WTC11 (cell line): ENCODE data around the gene RBCK1. TPM values are rescaled to one million over a fixed set of nuclear protein-coding genes. Genes with fewer than 3 reads are reported as not detected.

ENCODE experiments used
- ATAC-seq: fragments of 200-7000 bp; cut with Tn5 transposase; 2 replicates; pipeline ENCODE4 v1.10.0; 2021; ENCODE audit warnings: mild to moderate bottlenecking, moderate library complexity
- CTCF ChIA-PET: fragments of 300-600 bp; sonication (Branson Sonifier 250); formaldehyde crosslinking; loops from one replicate; lab custom pipeline; 2021; ENCODE audit warnings: antibody characterized with exemption; lab: Charles Lee
- POLR2A ChIA-PET: fragments of 350-600 bp; sonication (Branson Sonifier 250); formaldehyde crosslinking; loops from one replicate; lab custom pipeline; 2021; ENCODE audit warnings: antibody characterized with exemption; lab: Charles Lee
- DNase-seq: peaks from one replicate; pipeline ENCODE4 v3.0.0; 2021; ENCODE audit warnings: low spot score
- H3K27ac Mint-ChIP-seq: 2 replicates; pipeline ENCODE4 v1.8.0; 2021; ENCODE audit warnings: mixed read lengths
- H3K27me3 Mint-ChIP-seq: 2 replicates; pipeline ENCODE4 v1.8.0; 2021; ENCODE audit warnings: low read depth, mild to moderate bottlenecking, moderate library complexity, mixed read lengths
- H3K36me3 Mint-ChIP-seq: 2 replicates; pipeline ENCODE4 v1.8.0; 2021; ENCODE audit warnings: mixed read lengths
- H3K4me1 Mint-ChIP-seq: 2 replicates; pipeline ENCODE4 v1.8.0; 2022; ENCODE audit warnings: mixed read lengths
- H3K4me3 Mint-ChIP-seq: 2 replicates; pipeline ENCODE4 v1.8.0; 2021; ENCODE audit warnings: mild to moderate bottlenecking, moderate library complexity, mixed read lengths
- H3K9me3 Mint-ChIP-seq: 2 replicates; pipeline ENCODE4 v1.8.0; 2021; ENCODE audit warnings: mixed read lengths
- ATF1 ChIP-seq: sonication (generic); formaldehyde crosslinking; IDR thresholded peaks from 2 replicates; pipeline ENCODE4 v1.8.1; 2023; ENCODE audit warnings: mild to moderate bottlenecking, moderate library complexity, missing genetic modification reagents
- ATF6 ChIP-seq: sonication (generic); formaldehyde crosslinking; IDR thresholded peaks from 2 replicates; pipeline ENCODE4 v1.8.1; 2023; ENCODE audit warnings: mild to moderate bottlenecking, missing genetic modification reagents
- CREM ChIP-seq: sonication (generic); formaldehyde crosslinking; IDR thresholded peaks from 2 replicates; pipeline ENCODE4 v1.8.1; 2022; ENCODE audit warnings: mild to moderate bottlenecking, missing genetic modification reagents, moderate library complexity
- E2F4 ChIP-seq: sonication (generic); formaldehyde crosslinking; IDR thresholded peaks from 2 replicates; pipeline ENCODE4 v1.8.1; 2022; ENCODE audit warnings: low read depth, mild to moderate bottlenecking, moderate library complexity, missing genetic modification reagents, borderline replicate concordance
- EMX1 ChIP-seq: fragments of 250-450 bp; sonication (Bioruptor Pico); IDR thresholded peaks from 2 replicates; pipeline ENCODE4 v1.8.0; 2021; ENCODE audit warnings: mild to moderate bottlenecking
- ETV6 ChIP-seq: sonication (generic); formaldehyde crosslinking; IDR thresholded peaks from 2 replicates; pipeline ENCODE4 v1.8.1; 2022; ENCODE audit warnings: mild to moderate bottlenecking, missing genetic modification reagents
- GTF2I ChIP-seq: fragments of 250-450 bp; sonication (Bioruptor Pico); conservative IDR thresholded peaks from 2 replicates; pipeline ENCODE4 v1.4.0; 2021; ENCODE audit warnings: mild to moderate bottlenecking
- KAT7 ChIP-seq: sonication (generic); formaldehyde crosslinking; IDR thresholded peaks from 2 replicates; pipeline ENCODE4 v1.8.1; 2023; ENCODE audit warnings: missing genetic modification reagents, mild to moderate bottlenecking, borderline replicate concordance
- MLX ChIP-seq: sonication (generic); formaldehyde crosslinking; IDR thresholded peaks from 2 replicates; pipeline ENCODE4 v1.8.1; 2023; ENCODE audit warnings: mild to moderate bottlenecking, missing genetic modification reagents, moderate library complexity
- NR3C1 ChIP-seq: sonication (generic); formaldehyde crosslinking; conservative IDR thresholded peaks from 2 replicates; pipeline ENCODE4 v1.8.1; 2023; ENCODE audit warnings: low read depth, mild to moderate bottlenecking, missing genetic modification reagents
- SMAD3 ChIP-seq: sonication (generic); formaldehyde crosslinking; IDR thresholded peaks from 2 replicates; pipeline ENCODE4 v1.8.0; 2022; ENCODE audit warnings: missing genetic modification reagents, mild to moderate bottlenecking, borderline replicate concordance
- STAT6 ChIP-seq: sonication (generic); formaldehyde crosslinking; conservative IDR thresholded peaks from 2 replicates; pipeline ENCODE4 v1.8.1; 2023; ENCODE audit warnings: mild to moderate bottlenecking, low read depth, missing genetic modification reagents, moderate library complexity
- ZNF121 ChIP-seq: sonication (generic); formaldehyde crosslinking; IDR thresholded peaks from 2 replicates; pipeline ENCODE4 v1.8.0; 2023; ENCODE audit warnings: missing genetic modification reagents
- ZNF396 ChIP-seq: fragments of 250-450 bp; sonication (Bioruptor Pico); IDR thresholded peaks from 2 replicates; pipeline ENCODE4 v1.8.0; 2021; ENCODE audit warnings: mild to moderate bottlenecking, moderate library complexity, borderline replicate concordance
- ZNF416 ChIP-seq: fragments of 250-450 bp; sonication (Bioruptor Pico); IDR thresholded peaks from 2 replicates; pipeline ENCODE4 v1.9.0; 2021; ENCODE audit warnings: mild to moderate bottlenecking, inconsistent platforms
- ZNF671 ChIP-seq: fragments of 250-450 bp; sonication (Bioruptor Pico); IDR thresholded peaks from 2 replicates; pipeline ENCODE4 v1.8.0; 2021; ENCODE audit warnings: mild to moderate bottlenecking
- total RNA-seq: library from RNA; stranded (reverse); gene quantifications from 3 replicates; pipeline ENCODE4 v1.2.3, GENCODE V29; 2021
- TF ChIP-seq, protein P1 (sequence below): sonication (generic); formaldehyde crosslinking; IDR thresholded peaks from 2 replicates; pipeline ENCODE4 v1.8.1; 2022; ENCODE audit warnings: low read depth, missing genetic modification reagents, borderline replicate concordance
- TF ChIP-seq, protein P2 (sequence below): fragments of 200-600 bp; IDR thresholded peaks from 2 replicates; pipeline ENCODE4 v1.8.0; 2022; ENCODE audit warnings: antibody characterized with exemption
- TF ChIP-seq, protein P3 (sequence below): sonication (generic); formaldehyde crosslinking; IDR thresholded peaks from 2 replicates; pipeline ENCODE4 v1.8.0; 2023; ENCODE audit warnings: missing genetic modification reagents, mild to moderate bottlenecking, borderline replicate concordance

Gene RBCK1
- total RNA-seq, 1 experiment from 2014 or later: 75.2 TPM

DNA sequence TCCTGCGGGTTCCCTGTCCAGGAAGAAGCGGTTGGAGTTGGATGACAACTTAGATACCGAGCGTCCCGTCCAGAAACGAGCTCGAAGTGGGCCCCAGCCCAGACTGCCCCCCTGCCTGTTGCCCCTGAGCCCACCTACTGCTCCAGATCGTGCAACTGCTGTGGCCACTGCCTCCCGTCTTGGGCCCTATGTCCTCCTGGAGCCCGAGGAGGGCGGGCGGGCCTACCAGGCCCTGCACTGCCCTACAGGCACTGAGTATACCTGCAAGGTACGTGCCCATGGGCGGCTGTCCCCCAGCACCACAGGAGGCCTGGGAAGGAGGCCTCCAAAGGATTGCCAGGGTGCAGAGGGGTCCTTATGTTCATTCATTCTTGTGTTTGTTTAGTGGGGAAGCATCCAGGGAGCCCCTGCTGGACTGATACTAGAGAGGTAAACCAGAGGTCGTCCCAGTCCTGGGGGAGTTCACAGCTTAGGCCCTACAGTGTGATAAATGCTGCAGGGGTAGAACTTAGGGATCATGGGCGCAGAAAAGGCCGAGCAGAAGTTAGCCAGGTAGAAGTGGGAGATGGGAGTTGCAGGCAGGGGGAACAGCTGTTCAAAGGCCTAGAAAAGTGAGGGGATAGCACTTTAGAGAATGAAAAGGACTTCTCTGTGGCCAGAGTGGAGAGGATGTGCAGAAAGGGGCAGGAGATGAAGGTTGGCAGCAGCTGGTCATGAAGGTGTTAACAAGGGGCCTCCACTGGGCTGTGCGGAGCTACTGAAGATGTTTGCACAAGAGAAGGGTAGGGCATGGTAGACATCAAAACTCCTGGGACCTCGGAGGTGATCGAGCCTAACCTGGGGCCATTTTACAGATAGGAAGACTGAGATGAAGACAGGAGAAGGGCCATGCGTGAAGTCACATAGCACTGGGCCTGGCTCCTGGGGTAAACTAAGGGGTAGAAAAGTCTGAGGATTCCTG lies 19.8 kb upstream of the RBCK1 start:
- TF ChIP-seq KAT7 (CRISPR knock-in tag) (no peak), EMX1 (CRISPR knock-in tag) (no peak), ZNF671 (no peak), MLX (CRISPR knock-in tag) (no peak), ZNF416 (CRISPR knock-in tag) (no peak), GTF2I (CRISPR knock-in tag) (no peak)
- TF ChIP-seq, protein P1, sequence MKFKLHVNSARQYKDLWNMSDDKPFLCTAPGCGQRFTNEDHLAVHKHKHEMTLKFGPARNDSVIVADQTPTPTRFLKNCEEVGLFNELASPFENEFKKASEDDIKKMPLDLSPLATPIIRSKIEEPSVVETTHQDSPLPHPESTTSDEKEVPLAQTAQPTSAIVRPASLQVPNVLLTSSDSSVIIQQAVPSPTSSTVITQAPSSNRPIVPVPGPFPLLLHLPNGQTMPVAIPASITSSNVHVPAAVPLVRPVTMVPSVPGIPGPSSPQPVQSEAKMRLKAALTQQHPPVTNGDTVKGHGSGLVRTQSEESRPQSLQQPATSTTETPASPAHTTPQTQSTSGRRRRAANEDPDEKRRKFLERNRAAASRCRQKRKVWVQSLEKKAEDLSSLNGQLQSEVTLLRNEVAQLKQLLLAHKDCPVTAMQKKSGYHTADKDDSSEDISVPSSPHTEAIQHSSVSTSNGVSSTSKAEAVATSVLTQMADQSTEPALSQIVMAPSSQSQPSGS (CRISPR knock-in tag): no peak
- no peak overlapping the region for H3K27ac Mint-ChIP-seq
- ChIA-PET CTCF (no interaction called here), POLR2A (interaction anchor here (0.6 to 0.7 kb wide), 2 partner anchors 9 to 19 kb away, joined by 3 read pairs; no protein-coding TSS in a partner anchor)
- peaks cover 13% of the 10 kb centered on the region; the same call in 1 of the 2 replicates for H3K36me3 Mint-ChIP-seq
- ATAC-seq (no peak), DNase-seq (no peak)
- H3K9me3 Mint-ChIP-seq: no peaks in the 10 kb centered on the region
- H3K4me3 Mint-ChIP-seq: no peak overlapping the region
- peaks cover 2% of the 10 kb centered on the region; the same call in 1 of the 2 replicates for H3K27me3 Mint-ChIP-seq
- H3K4me1 Mint-ChIP-seq: no peaks in the 10 kb centered on the region

DNA sequence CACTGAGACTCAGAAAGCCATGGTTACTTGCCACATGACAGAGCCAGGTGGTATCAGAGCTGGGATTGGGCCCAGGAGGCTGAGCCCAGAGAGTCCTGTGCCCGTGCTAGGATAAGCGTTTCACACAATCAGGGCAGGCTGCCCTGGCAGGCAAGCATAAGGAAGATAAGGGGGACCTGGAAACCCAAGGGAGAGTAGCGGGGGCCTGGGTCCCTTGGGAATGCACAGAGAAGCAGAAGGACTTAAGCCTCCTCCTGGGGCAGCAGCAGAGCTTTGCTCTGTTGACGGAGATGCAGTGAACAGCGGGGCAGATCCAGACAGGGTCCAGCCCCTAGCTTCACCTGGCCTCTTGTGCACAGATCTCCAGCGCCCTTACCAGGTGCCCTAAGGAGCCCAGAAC lies 18.9 kb upstream of the RBCK1 start:
- ATAC-seq (no peak), DNase-seq (no peak)
- Mint-ChIP-seq H3K4me3 (no peak overlapping the region), H3K9me3 (no peaks in the 10 kb centered on the region), H3K36me3 (peaks cover 16% of the 10 kb centered on the region; the same call in 1 of the 2 replicates), H3K27me3 (no peaks in the 10 kb centered on the region), H3K4me1 (no peaks in the 10 kb centered on the region), H3K27ac (no peak overlapping the region)
- POLR2A ChIA-PET: interaction anchor here (0.7 kb wide), 1 partner anchor 18 kb away, joined by 3 read pairs; no protein-coding TSS in a partner anchor
- CTCF ChIA-PET: no interaction called here
- no peak for TF ChIP-seq NR3C1 (CRISPR knock-in tag)
- no peak for TF ChIP-seq E2F4
- no peak for TF ChIP-seq STAT6 (CRISPR knock-in tag)
- no peak for TF ChIP-seq CREM
- TF ChIP-seq SMAD3: no peak
- TF ChIP-seq ATF1 (CRISPR knock-in tag): no peak
- TF ChIP-seq, protein P2, sequence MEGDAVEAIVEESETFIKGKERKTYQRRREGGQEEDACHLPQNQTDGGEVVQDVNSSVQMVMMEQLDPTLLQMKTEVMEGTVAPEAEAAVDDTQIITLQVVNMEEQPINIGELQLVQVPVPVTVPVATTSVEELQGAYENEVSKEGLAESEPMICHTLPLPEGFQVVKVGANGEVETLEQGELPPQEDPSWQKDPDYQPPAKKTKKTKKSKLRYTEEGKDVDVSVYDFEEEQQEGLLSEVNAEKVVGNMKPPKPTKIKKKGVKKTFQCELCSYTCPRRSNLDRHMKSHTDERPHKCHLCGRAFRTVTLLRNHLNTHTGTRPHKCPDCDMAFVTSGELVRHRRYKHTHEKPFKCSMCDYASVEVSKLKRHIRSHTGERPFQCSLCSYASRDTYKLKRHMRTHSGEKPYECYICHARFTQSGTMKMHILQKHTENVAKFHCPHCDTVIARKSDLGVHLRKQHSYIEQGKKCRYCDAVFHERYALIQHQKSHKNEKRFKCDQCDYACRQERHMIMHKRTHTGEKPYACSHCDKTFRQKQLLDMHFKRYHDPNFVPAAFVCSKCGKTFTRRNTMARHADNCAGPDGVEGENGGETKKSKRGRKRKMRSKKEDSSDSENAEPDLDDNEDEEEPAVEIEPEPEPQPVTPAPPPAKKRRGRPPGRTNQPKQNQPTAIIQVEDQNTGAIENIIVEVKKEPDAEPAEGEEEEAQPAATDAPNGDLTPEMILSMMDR: no peak
- no peak for TF ChIP-seq ZNF396
- no peak for TF ChIP-seq ZNF121 (CRISPR knock-in tag)
- TF ChIP-seq ZNF671: no peak
- no peak for TF ChIP-seq ATF6 (CRISPR knock-in tag)
- TF ChIP-seq ETV6 (CRISPR knock-in tag): no peak
- TF ChIP-seq, protein P3, sequence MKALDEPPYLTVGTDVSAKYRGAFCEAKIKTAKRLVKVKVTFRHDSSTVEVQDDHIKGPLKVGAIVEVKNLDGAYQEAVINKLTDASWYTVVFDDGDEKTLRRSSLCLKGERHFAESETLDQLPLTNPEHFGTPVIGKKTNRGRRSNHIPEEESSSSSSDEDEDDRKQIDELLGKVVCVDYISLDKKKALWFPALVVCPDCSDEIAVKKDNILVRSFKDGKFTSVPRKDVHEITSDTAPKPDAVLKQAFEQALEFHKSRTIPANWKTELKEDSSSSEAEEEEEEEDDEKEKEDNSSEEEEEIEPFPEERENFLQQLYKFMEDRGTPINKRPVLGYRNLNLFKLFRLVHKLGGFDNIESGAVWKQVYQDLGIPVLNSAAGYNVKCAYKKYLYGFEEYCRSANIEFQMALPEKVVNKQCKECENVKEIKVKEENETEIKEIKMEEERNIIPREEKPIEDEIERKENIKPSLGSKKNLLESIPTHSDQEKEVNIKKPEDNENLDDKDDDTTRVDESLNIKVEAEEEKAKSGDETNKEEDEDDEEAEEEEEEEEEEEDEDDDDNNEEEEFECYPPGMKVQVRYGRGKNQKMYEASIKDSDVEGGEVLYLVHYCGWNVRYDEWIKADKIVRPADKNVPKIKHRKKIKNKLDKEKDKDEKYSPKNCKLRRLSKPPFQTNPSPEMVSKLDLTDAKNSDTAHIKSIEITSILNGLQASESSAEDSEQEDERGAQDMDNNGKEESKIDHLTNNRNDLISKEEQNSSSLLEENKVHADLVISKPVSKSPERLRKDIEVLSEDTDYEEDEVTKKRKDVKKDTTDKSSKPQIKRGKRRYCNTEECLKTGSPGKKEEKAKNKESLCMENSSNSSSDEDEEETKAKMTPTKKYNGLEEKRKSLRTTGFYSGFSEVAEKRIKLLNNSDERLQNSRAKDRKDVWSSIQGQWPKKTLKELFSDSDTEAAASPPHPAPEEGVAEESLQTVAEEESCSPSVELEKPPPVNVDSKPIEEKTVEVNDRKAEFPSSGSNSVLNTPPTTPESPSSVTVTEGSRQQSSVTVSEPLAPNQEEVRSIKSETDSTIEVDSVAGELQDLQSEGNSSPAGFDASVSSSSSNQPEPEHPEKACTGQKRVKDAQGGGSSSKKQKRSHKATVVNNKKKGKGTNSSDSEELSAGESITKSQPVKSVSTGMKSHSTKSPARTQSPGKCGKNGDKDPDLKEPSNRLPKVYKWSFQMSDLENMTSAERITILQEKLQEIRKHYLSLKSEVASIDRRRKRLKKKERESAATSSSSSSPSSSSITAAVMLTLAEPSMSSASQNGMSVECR (CRISPR knock-in tag): no peak
